Kidney epithelial cell (primary cell): ENCODE results near the gene ISL2. TPM values are rescaled to one million over a fixed set of nuclear protein-coding genes. Genes with fewer than 3 reads are reported as not detected.
"Not testable (repeated sequence)": the region's sequence is repeated elsewhere in the genome, so short reads cannot be mapped to it uniquely, and the experiment has no call there.

Source experiments
- DNase-seq: peaks from one replicate; pipeline ENCODE4 v3.0.0-alpha.2; 2010; ENCODE audit warnings: low read depth
- H3K27me3 ChIP-seq: 2 replicates; pipeline ENCODE4 v1.6.0; 2011; ENCODE audit warnings: low read length; ENCODE audit not compliant: control insufficient read depth, insufficient read depth
- H3K36me3 ChIP-seq: 2 replicates; pipeline ENCODE4 v1.5.1; 2011; ENCODE audit warnings: low read length; ENCODE audit not compliant: control insufficient read depth, insufficient read depth
- H3K4me3 ChIP-seq: 2 replicates; pipeline ENCODE4 v1.5.1; 2011; ENCODE audit warnings: low read depth, mild to moderate bottlenecking, control low read depth, low read length
- total RNA-seq: library from RNA; depleted of rRNA; stranded (reverse); fragments of >200 nt; gene quantifications from 2 replicates; pipeline ENCODE4 v1.2.3, GENCODE V29; 2015
- TF ChIP-seq, protein P1 (sequence below): IDR thresholded peaks from 2 replicates; pipeline ENCODE4 v1.5.1; 2011; ENCODE audit warnings: mild to moderate bottlenecking, moderate library complexity, low read length, control low read depth, inconsistent platforms; ENCODE audit not compliant: insufficient read depth, poor library complexity, severe bottlenecking

The ISL2 gene
- total RNA-seq, 1 donor from 2014 or later, result 1.8 TPM

DNA sequence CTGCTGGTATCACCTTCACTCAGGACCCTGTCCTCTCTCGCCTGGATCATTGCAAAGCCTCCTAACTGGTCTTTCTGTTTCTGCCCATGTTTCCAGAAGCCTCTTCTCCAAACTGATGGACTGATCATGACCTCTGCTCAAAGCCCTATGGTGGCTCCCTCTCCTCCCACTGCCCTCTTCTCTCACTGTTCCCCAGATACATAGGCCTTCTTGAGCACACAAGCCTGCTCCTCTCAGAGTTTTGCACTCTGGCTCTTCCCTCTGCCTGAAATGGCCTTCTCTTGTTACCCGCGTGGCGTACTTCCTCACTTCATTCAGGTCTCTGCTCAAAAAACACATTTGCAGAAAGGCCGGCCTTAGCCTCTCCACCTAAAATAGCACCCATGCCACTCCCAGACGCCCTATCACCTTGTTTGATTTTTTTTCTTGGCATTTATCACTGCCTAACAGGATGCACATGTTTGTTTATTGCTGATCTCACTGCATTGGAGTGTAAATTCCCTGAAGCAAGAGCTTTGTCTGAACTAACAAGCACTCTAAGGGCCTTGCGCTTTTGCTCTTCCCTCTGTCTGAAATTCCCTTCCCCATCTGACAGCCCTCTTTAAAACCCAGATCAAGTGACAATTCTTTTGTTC is 23.9 kb upstream of the ISL2 start:
- TF ChIP-seq, protein P1, sequence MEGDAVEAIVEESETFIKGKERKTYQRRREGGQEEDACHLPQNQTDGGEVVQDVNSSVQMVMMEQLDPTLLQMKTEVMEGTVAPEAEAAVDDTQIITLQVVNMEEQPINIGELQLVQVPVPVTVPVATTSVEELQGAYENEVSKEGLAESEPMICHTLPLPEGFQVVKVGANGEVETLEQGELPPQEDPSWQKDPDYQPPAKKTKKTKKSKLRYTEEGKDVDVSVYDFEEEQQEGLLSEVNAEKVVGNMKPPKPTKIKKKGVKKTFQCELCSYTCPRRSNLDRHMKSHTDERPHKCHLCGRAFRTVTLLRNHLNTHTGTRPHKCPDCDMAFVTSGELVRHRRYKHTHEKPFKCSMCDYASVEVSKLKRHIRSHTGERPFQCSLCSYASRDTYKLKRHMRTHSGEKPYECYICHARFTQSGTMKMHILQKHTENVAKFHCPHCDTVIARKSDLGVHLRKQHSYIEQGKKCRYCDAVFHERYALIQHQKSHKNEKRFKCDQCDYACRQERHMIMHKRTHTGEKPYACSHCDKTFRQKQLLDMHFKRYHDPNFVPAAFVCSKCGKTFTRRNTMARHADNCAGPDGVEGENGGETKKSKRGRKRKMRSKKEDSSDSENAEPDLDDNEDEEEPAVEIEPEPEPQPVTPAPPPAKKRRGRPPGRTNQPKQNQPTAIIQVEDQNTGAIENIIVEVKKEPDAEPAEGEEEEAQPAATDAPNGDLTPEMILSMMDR, result no peak
- Histone ChIP-seq H3K36me3 (no peaks in the 10 kb centered on the region), H3K27me3 (no peaks in the 10 kb centered on the region), H3K4me3 (no peak overlapping the region)
- no peak for DNase-seq

- not testable (repeated sequence) for H3K4me3 ChIP-seq
These were observed 23.4 kb upstream of the ISL2 start for GRCh38 chr15:76313175-76313567.

DNA sequence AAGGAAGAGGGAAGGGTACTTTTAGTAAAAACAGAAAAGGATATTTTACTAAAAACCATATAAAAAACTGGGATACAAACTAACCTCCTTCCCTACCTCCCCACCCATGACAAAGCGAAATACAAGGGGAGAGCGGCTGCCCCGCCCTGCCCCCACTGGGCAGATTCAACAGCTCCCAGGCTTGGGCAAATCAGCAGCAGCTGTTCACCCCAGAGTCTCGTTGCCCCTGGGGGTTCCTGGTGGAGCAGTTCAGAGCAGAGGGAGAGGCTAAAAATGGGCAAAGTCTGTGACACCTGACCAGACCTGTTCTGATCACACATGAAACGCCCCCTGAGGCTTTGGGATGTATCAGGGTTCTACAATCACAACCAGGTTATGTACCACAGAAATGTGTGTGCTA is 22.8 kb upstream of the ISL2 start:
- DNase-seq, result no peak
- Histone ChIP-seq H3K36me3 (no peaks in the 10 kb centered on the region), H3K4me3 (no peak overlapping the region), H3K27me3 (no peaks in the 10 kb centered on the region)
- TF ChIP-seq, protein P1, result no peak

More at GRCh38 chr15:76313175-76313567, 23.4 kb upstream of the ISL2 start:
- DNase-seq, H3K27me3 ChIP-seq, H3K36me3 ChIP-seq: not testable (repeated sequence)

DNA sequence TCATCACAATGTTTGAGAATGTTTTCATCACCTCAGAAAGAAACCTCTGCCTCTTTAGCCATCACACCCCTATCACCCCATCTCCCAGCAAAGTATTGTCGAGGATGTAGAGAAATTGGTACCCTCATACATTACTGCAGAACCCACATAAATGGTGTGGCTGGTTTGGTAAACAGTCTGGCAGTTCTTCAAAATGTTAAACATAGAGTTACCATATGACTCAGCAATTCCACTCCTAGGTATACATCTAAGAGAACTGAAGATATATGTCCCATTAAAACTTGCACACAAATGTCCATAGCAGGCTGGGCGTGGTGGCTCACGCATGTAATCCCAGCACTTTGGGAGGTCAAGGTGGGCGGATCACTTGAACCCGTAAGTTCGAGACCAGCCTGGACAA is 16.6 kb upstream of the ISL2 start:
- no peak for DNase-seq
- Histone ChIP-seq H3K27me3 (peaks cover 7% of the 10 kb centered on the region), H3K36me3 (no peaks in the 10 kb centered on the region), H3K4me3 (no peak overlapping the region)
- TF ChIP-seq, protein P1, result no peak

- TF ChIP-seq, protein P1, result no peak
- Histone ChIP-seq H3K27me3 (peaks cover 7% of the 10 kb centered on the region), H3K36me3 (no peaks in the 10 kb centered on the region), H3K4me3 (no peak overlapping the region)
- no peak for DNase-seq
These were observed 15.4 kb upstream of the ISL2 start for GRCh38 chr15:76321171-76321570.

GRCh38 chr15:76321602-76322001 is 15.0 kb upstream of the ISL2 start:
- Histone ChIP-seq H3K4me3 (no peak overlapping the region), H3K36me3 (no peaks in the 10 kb centered on the region), H3K27me3 (peaks cover 7% of the 10 kb centered on the region)
- no peak for DNase-seq
- TF ChIP-seq, protein P1, result no peak
